Measurements from ENCODE around the gene ZNF283. TPM values are rescaled to one million over a fixed set of nuclear protein-coding genes. Genes with fewer than 3 reads are reported as not detected.

Gene ZNF283
- total and polyA plus RNA-seq, 2 of the 13 experiments (the other 11 are each of a cell fraction or from before 2014, with no cell fraction given): 2.0 to 11.1 TPM

DNA sequence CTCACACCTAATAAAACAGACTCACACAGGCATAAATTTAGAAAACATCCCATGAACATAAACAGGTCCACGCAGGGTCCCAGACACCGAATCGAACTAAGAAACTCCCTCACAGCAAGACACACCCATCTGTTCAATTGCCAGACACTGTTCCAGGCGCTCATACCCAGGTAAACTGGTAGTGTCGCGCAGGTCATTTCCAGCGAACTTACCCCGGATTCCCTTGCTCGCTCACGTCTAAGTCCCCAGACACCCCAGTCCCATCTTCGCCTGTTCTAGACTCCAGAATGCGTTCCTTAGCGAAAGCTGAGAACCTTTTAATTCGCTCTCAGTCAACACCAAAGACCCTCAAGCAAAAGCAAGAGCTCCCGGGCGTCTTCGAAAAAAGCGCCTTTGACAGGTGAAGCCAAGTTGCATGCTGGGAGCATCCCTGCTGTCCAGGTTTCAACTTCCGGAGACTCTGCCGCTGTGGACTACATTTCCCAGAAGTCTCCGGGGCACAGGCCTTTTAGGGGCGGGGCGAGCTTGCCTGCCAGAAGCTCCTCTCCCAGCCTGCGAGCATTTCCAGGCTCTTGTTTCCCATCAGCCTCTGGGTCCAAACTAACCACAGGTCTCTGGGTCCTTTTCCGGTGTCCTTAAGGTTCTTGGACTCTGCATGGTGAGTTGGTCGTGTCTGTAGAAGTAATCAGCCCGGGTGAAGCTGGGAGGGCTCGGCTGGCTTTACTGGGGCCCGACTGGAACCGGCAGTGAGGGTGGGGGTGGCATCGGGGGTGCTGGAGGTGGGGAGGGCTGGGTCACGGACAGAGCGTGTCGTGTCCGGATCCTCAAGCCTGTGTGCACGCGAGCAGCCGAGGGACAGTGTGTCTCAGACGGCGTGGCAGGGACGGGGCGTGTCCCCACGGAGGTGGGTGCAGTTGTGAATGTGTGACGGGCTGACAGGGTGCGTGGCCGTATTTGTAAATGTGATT is at the start of gene ZNF283 (continued):
- TF ChIP-seq TFDP1 (CRISPR knock-in tag; IDR thresholded peaks at IDR 0.05; ENCODE audit: borderline replicate concordance) (peak; percentile 81; the same call in 1 of the 2 replicates), SMAD3 (CRISPR knock-in tag; IDR thresholded peaks at IDR 0.05) (0 out of 2 replicates have a peak, but pooled peaks have one; percentile 37), ZNF143 (CRISPR knock-in tag; IDR thresholded peaks at IDR 0.05) (peak; percentile 94), SOX6 (IDR thresholded peaks at IDR 0.05) (no peak), SOX6 (CRISPR knock-in tag; IDR thresholded peaks at IDR 0.05) (peak; percentile 34; the same call in 1 of the 2 replicates), HOXA3 (CRISPR knock-in tag; IDR thresholded peaks at IDR 0.05) (peak; percentile 34; the same call in 1 of the 2 replicates), THRA (CRISPR knock-in tag; IDR thresholded peaks at IDR 0.05; ENCODE audit: borderline replicate concordance) (peak; percentile 13; the same call in 1 of the 2 replicates), PHF8 (CRISPR knock-in tag; IDR thresholded peaks at IDR 0.05) (peak; percentile 71), SAP130 (CRISPR knock-in tag; IDR thresholded peaks at IDR 0.05; ENCODE audit: low read depth) (peak; percentile 89), SRSF9 (IDR thresholded peaks at IDR 0.05; ENCODE audit: borderline replicate concordance, insufficient read depth, low read depth, low read length, poor library complexity, severe bottlenecking) (no peak), MXI1 (IDR thresholded peaks at IDR 0.05; ENCODE audit: borderline replicate concordance, low read depth, low read length) (peak; percentile 53; the same call in 1 of the 3 replicates), THAP9 (CRISPR knock-in tag; IDR thresholded peaks at IDR 0.05; ENCODE audit: borderline replicate concordance) (peak; percentile 56; the same call in 1 of the 2 replicates), RBFOX2 (IDR thresholded peaks at IDR 0.05; ENCODE audit: low read depth, low read length) (0 out of 2 replicates have a peak, but pooled peaks have one; percentile 18)
- TF ChIP-seq, protein P1, sequence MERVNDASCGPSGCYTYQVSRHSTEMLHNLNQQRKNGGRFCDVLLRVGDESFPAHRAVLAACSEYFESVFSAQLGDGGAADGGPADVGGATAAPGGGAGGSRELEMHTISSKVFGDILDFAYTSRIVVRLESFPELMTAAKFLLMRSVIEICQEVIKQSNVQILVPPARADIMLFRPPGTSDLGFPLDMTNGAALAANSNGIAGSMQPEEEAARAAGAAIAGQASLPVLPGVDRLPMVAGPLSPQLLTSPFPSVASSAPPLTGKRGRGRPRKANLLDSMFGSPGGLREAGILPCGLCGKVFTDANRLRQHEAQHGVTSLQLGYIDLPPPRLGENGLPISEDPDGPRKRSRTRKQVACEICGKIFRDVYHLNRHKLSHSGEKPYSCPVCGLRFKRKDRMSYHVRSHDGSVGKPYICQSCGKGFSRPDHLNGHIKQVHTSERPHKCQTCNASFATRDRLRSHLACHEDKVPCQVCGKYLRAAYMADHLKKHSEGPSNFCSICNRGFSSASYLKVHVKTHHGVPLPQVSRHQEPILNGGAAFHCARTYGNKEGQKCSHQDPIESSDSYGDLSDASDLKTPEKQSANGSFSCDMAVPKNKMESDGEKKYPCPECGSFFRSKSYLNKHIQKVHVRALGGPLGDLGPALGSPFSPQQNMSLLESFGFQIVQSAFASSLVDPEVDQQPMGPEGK (CRISPR knock-in tag; IDR thresholded peaks at IDR 0.05): 0 out of 2 replicates have a peak, but pooled peaks have one; percentile 33
- TF ChIP-seq, protein P2, sequence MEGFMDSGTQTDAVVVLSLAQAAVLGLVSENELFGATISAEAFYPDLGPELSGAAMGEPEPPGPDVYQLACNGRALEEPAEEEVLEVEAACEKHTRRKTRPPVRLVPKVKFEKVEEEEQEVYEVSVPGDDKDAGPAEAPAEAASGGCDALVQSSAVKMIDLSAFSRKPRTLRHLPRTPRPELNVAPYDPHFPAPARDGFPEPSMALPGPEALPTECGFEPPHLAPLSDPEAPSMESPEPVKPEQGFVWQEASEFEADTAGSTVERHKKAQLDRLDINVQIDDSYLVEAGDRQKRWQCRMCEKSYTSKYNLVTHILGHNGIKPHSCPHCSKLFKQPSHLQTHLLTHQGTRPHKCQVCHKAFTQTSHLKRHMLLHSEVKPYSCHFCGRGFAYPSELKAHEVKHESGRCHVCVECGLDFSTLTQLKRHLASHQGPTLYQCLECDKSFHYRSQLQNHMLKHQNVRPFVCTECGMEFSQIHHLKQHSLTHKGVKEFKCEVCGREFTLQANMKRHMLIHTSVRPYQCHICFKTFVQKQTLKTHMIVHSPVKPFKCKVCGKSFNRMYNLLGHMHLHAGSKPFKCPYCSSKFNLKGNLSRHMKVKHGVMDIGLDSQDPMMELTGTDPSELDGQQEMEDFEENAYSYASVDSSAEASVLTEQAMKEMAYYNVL (CRISPR knock-in tag; IDR thresholded peaks at IDR 0.05; ENCODE audit: borderline replicate concordance): peak; percentile 58; the same call in 1 of the 2 replicates

Measured in HepG2 (cell line).